ENCODE results near the gene SPTBN1. TPM values are rescaled to one million over a fixed set of nuclear protein-coding genes. Genes with fewer than 3 reads are reported as not detected.

SPTBN1 gene
- total RNA-seq, 4 donors from 2014 or later: 171 to 293 (median 247) TPM

DNA sequence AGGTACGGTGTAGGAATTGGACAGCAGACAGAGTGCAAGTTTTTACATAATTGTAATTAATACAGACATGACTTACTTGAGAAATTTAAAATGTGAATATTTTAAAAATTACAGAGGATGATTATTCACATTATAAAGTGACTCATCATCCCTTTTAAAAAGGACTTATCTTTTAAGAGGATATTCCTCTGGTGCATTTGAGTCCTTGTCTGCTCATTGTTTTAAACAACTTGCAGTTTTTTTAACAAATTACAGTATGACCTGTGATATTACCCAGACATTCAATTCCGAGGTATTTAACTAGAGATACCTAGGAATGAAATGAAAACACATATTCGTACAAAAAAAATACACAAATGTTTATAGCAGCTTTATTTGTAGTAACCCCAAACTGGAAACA is 38.0 kb downstream of the SPTBN1 start:
- H3K27me3 ChIP-seq: no peaks in the 10 kb centered on the region
- DNase-seq: no peak
- H3K4me3 ChIP-seq: no peak overlapping the region
- no peaks in the 10 kb centered on the region for H3K36me3 ChIP-seq
- H3K4me1 ChIP-seq: no peaks in the 10 kb centered on the region
- H3K9me3 ChIP-seq: no peaks in the 10 kb centered on the region
- TF ChIP-seq, protein P1, sequence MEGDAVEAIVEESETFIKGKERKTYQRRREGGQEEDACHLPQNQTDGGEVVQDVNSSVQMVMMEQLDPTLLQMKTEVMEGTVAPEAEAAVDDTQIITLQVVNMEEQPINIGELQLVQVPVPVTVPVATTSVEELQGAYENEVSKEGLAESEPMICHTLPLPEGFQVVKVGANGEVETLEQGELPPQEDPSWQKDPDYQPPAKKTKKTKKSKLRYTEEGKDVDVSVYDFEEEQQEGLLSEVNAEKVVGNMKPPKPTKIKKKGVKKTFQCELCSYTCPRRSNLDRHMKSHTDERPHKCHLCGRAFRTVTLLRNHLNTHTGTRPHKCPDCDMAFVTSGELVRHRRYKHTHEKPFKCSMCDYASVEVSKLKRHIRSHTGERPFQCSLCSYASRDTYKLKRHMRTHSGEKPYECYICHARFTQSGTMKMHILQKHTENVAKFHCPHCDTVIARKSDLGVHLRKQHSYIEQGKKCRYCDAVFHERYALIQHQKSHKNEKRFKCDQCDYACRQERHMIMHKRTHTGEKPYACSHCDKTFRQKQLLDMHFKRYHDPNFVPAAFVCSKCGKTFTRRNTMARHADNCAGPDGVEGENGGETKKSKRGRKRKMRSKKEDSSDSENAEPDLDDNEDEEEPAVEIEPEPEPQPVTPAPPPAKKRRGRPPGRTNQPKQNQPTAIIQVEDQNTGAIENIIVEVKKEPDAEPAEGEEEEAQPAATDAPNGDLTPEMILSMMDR (IDR thresholded peaks at IDR 0.05): no peak
- TF ChIP-seq POLR2A (IDR thresholded peaks at IDR 0.05): no peak
- no peak overlapping the region for H3K27ac ChIP-seq

DNA sequence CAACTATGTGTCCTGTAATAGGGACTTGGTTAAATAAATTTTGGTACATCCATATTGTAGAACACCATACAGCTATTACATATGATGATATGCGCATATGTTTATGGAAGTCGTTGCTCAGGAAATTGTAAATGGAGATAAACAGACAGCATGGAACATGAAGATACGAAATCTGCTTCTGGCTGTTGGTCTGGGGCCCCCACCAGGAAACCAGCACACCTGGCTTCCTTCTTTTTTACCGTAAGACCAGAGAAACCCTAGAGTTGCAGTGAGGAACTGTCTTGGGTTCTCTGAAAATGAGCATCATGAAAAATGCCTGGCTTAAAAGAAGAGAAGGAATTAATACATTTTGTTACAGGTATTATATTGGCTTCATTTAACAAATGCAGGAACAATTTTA is 40.8 kb downstream of the SPTBN1 start:
- Histone ChIP-seq H3K4me1 (peaks cover 0 to under 1% (median 0%) of the 10 kb centered on the region in 4 donors), H3K27ac (no peak overlapping the region), H3K36me3 (no peaks in the 10 kb centered on the region), H3K9me3 (no peaks in the 10 kb centered on the region), H3K27me3 (no peaks in the 10 kb centered on the region), H3K4me3 (no peak overlapping the region)
- no peak for DNase-seq
- TF ChIP-seq, protein P1 (IDR thresholded peaks at IDR 0.05): no peak
- TF ChIP-seq POLR2A (IDR thresholded peaks at IDR 0.05): no peak

DNA sequence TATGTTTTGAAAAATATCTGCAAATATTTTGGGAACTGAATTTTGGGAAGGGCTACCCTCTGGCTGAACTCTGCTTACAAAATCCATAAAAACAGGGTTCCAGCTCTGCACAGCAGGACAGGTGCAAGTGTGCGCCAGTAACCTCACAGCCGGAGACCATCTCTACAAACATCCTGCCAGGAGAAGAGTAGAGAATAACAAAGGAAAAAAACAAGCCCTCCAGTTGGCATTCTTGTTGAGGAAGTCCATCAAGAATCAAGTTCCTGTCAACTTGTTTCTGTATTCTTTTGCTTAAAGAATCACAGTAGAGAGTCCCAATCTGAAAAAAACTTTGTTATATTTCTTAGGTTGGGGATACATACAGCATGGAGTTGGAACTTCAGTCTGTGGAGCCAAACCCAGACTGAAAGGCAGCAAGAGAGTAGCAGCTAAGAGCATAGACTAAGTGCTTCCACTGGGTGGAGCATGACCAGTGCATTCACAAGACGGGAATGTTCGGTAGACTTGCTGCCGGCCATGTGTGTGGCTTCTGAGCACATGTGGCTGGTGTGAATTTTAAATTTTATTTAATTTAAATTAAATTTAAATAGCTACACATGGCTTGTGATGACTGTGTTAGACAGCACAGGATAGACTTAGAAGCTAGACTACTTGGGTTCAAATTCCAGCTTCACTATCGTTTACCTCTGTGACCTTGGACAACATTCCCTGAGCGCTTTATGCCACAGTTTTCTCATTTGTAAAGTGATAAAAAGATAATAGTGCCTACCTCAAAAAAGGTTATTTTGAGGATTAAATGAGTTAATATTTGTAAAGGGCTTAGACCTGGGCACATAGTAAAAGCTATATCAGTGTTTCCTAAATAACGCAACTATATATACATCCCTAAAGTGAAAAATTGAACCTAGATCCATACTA is 41.9 kb downstream of the SPTBN1 start:
- no peaks in the 10 kb centered on the region for H3K9me3 ChIP-seq
- peak in 1 of 3 donors; percentile 56 for DNase-seq
- H3K27me3 ChIP-seq: no peaks in the 10 kb centered on the region
- no peak overlapping the region for H3K27ac ChIP-seq
- H3K36me3 ChIP-seq: no peaks in the 10 kb centered on the region
- TF ChIP-seq, protein P1 (IDR thresholded peaks at IDR 0.05): peak in 4 of 6 experiments; percentile 15 to 38 (median 28)
- no peak for TF ChIP-seq POLR2A (IDR thresholded peaks at IDR 0.05)
- no peak overlapping the region for H3K4me3 ChIP-seq
- H3K4me1 ChIP-seq: peaks cover 0 to 12% (median 0%) of the 10 kb centered on the region in 4 donors

DNA sequence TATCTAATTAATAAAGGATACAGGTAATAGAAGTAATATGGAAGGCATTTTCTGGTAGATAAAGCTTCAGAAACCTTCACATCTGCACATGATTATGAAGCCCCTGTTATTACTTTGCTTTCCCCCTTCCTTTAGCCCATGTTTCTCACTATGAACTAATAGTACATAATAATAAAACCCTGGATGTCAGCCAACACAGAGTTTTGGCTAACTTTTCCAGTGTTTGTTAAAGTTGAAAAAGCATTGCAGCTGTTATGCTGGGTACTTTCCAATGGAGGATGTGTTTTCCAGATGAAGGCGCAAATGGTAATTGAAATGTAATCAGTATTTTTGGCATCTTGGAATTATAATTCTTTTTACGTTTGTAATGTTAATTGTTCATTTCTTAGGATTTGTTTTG is 43.5 kb downstream of the SPTBN1 start:
- Histone ChIP-seq H3K4me3 (no peak overlapping the region), H3K4me1 (peaks cover 0 to 12% (median 0%) of the 10 kb centered on the region in 4 donors), H3K27me3 (no peaks in the 10 kb centered on the region), H3K36me3 (no peaks in the 10 kb centered on the region), H3K9me3 (no peaks in the 10 kb centered on the region), H3K27ac (peak overlapping the region in 1 of 4 donors; percentile 42)
- TF ChIP-seq, protein P1 (IDR thresholded peaks at IDR 0.05): no peak
- TF ChIP-seq POLR2A (IDR thresholded peaks at IDR 0.05): no peak
- DNase-seq: no peak

DNA sequence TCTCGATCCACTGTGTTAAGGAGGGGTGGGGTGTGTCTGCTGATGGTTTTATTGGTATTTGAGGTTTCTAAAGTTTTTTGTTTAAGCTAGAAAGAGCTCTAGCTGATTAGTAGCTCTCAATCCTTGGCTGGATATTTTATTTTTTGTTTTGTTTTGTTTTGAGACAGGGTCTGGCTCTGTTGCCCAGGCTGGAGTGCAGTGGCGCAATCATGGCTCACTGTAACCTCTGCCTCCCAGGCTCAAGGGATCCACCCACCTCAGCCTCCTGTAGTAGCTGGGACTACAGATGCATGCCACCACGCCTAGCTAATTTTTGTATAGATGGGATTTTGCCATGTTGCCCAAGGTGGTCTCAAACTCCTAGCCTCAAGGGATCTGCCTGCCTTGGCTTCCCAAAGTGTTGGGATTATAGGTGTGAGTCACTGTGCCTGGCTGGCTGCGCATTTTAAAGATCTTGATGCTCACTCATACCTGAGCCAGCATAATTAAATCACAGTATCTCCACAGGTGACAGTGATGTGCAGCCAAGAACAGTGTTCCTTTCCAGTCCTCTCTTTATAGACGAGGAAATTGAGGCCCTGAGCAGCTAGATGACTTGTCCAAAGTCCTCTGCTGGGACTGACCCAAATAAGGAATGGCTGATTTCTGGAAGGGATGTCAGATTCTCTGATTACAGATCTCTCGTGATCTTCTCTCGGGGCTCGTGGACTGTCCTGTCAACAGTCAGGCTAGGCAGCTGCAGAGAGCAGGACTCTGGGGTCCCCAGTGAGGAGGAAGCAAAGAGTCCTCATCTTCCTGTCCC is 44.5 kb downstream of the SPTBN1 start:
- Histone ChIP-seq H3K4me3 (no peak overlapping the region), H3K9me3 (no peaks in the 10 kb centered on the region), H3K4me1 (peaks cover 0 to 12% (median 0%) of the 10 kb centered on the region in 4 donors), H3K36me3 (no peaks in the 10 kb centered on the region), H3K27ac (peak overlapping the region; percentile 10 to 44 (median 36)), H3K27me3 (no peaks in the 10 kb centered on the region)
- DNase-seq: peak in 1 of 3 donors; percentile 53
- no peak for TF ChIP-seq POLR2A (IDR thresholded peaks at IDR 0.05)
- TF ChIP-seq, protein P1 (IDR thresholded peaks at IDR 0.05): no peak
